ENCODE measurements around the gene EVC2.
"Not testable (repeated sequence)": the region's sequence is repeated elsewhere in the genome, so short reads cannot be mapped to it uniquely, and the experiment has no call there.

EVC2 gene

GRCh38 chr4:5750052-5750945, 41.9 kb upstream of the EVC2 start:
- H3K4me1 Mint-ChIP-seq (ENCODE audit: low read depth) = no peaks in the 10 kb centered on the region
- H3K4me3 Mint-ChIP-seq = no peak overlapping the region
- H3K27me3 Mint-ChIP-seq = peaks cover 2% of the 10 kb centered on the region
- H3K9me3 Mint-ChIP-seq (ENCODE audit: low read depth) = no peaks in the 10 kb centered on the region
- H3K36me3 Mint-ChIP-seq = no peaks in the 10 kb centered on the region
- H3K27ac Mint-ChIP-seq = no peak overlapping the region

GRCh38 chr4:5749568-5749967, 41.2 kb upstream of the EVC2 start:
- H3K27me3 Mint-ChIP-seq = peaks cover 2% of the 10 kb centered on the region
- no peaks in the 10 kb centered on the region for H3K9me3 Mint-ChIP-seq (ENCODE audit: low read depth)
- H3K4me1 Mint-ChIP-seq (ENCODE audit: low read depth) = no peaks in the 10 kb centered on the region
- no peak overlapping the region for H3K27ac Mint-ChIP-seq
- H3K36me3 Mint-ChIP-seq = no peaks in the 10 kb centered on the region
- H3K4me3 Mint-ChIP-seq = no peak overlapping the region

- H3K4me3 Mint-ChIP-seq = no peak overlapping the region
- no peaks in the 10 kb centered on the region for H3K4me1 Mint-ChIP-seq (ENCODE audit: low read depth)
- no peaks in the 10 kb centered on the region for H3K36me3 Mint-ChIP-seq
- H3K27ac Mint-ChIP-seq = no peak overlapping the region
- H3K27me3 Mint-ChIP-seq = no peaks in the 10 kb centered on the region
- no peaks in the 10 kb centered on the region for H3K9me3 Mint-ChIP-seq (ENCODE audit: low read depth)
Measured at GRCh38 chr4:5747738-5748375, 39.5 kb upstream of the EVC2 start.

- Mint-ChIP-seq H3K36me3 (no peaks in the 10 kb centered on the region), H3K4me3 (no peak overlapping the region), H3K4me1 (ENCODE audit: low read depth) (no peaks in the 10 kb centered on the region), H3K27ac (no peak overlapping the region), H3K27me3 (no peaks in the 10 kb centered on the region), H3K9me3 (ENCODE audit: low read depth) (no peaks in the 10 kb centered on the region)
Measured at GRCh38 chr4:5746829-5747737, 38.7 kb upstream of the EVC2 start.

GRCh38 chr4:5746250-5746649, 37.9 kb upstream of the EVC2 start:
- H3K27me3 Mint-ChIP-seq = no peaks in the 10 kb centered on the region
- H3K36me3 Mint-ChIP-seq = no peaks in the 10 kb centered on the region
- H3K27ac Mint-ChIP-seq = no peak overlapping the region
- H3K9me3 Mint-ChIP-seq (ENCODE audit: low read depth) = no peaks in the 10 kb centered on the region
- no peaks in the 10 kb centered on the region for H3K4me1 Mint-ChIP-seq (ENCODE audit: low read depth)
- H3K4me3 Mint-ChIP-seq = no peak overlapping the region

GRCh38 chr4:5742968-5743367, 34.6 kb upstream of the EVC2 start:
- no peaks in the 10 kb centered on the region for H3K9me3 Mint-ChIP-seq (ENCODE audit: low read depth)
- no peak overlapping the region for H3K27ac Mint-ChIP-seq
- no peak overlapping the region for H3K4me3 Mint-ChIP-seq
- H3K4me1 Mint-ChIP-seq (ENCODE audit: low read depth) = no peaks in the 10 kb centered on the region
- H3K36me3 Mint-ChIP-seq = no peaks in the 10 kb centered on the region
- no peaks in the 10 kb centered on the region for H3K27me3 Mint-ChIP-seq

- Mint-ChIP-seq H3K9me3 (ENCODE audit: low read depth) (no peaks in the 10 kb centered on the region), H3K36me3 (no peaks in the 10 kb centered on the region), H3K27ac (no peak overlapping the region), H3K4me1 (ENCODE audit: low read depth) (no peaks in the 10 kb centered on the region), H3K27me3 (no peaks in the 10 kb centered on the region), H3K4me3 (no peak overlapping the region)
Measured at GRCh38 chr4:5742388-5742787, 34.0 kb upstream of the EVC2 start.

GRCh38 chr4:5738061-5738460, 29.7 kb upstream of the EVC2 start:
- Mint-ChIP-seq H3K4me3 (no peak overlapping the region), H3K27me3 (peaks cover under 1% of the 10 kb centered on the region), H3K36me3 (no peaks in the 10 kb centered on the region), H3K4me1 (ENCODE audit: low read depth) (no peaks in the 10 kb centered on the region), H3K27ac (no peak overlapping the region), H3K9me3 (ENCODE audit: low read depth) (no peaks in the 10 kb centered on the region)

GRCh38 chr4:5735463-5735862, 27.1 kb upstream of the EVC2 start:
- H3K27ac Mint-ChIP-seq = no peak overlapping the region
- H3K36me3 Mint-ChIP-seq = no peaks in the 10 kb centered on the region
- H3K4me3 Mint-ChIP-seq = no peak overlapping the region
- no peaks in the 10 kb centered on the region for H3K9me3 Mint-ChIP-seq (ENCODE audit: low read depth)
- H3K27me3 Mint-ChIP-seq = peaks cover 2% of the 10 kb centered on the region
- no peaks in the 10 kb centered on the region for H3K4me1 Mint-ChIP-seq (ENCODE audit: low read depth)

- Mint-ChIP-seq H3K27ac (no peak overlapping the region), H3K36me3 (no peaks in the 10 kb centered on the region), H3K4me1 (ENCODE audit: low read depth) (no peaks in the 10 kb centered on the region), H3K9me3 (ENCODE audit: low read depth) (no peaks in the 10 kb centered on the region), H3K4me3 (no peak overlapping the region), H3K27me3 (peaks cover 2% of the 10 kb centered on the region)
Measured at GRCh38 chr4:5734853-5735252, 26.5 kb upstream of the EVC2 start.

- no peaks in the 10 kb centered on the region for H3K9me3 Mint-ChIP-seq (ENCODE audit: low read depth)
- H3K27ac Mint-ChIP-seq = no peak overlapping the region
- H3K4me3 Mint-ChIP-seq = no peak overlapping the region
- H3K27me3 Mint-ChIP-seq = peaks cover 2% of the 10 kb centered on the region
- no peaks in the 10 kb centered on the region for H3K36me3 Mint-ChIP-seq
- no peaks in the 10 kb centered on the region for H3K4me1 Mint-ChIP-seq (ENCODE audit: low read depth)
Measured at GRCh38 chr4:5732158-5732557, 23.8 kb upstream of the EVC2 start.

GRCh38 chr4:5730993-5731990, 22.9 kb upstream of the EVC2 start:
- Mint-ChIP-seq H3K9me3 (ENCODE audit: low read depth) (no peaks in the 10 kb centered on the region), H3K27me3 (peaks cover 2% of the 10 kb centered on the region), H3K27ac (no peak overlapping the region), H3K36me3 (no peaks in the 10 kb centered on the region), H3K4me1 (ENCODE audit: low read depth) (no peaks in the 10 kb centered on the region), H3K4me3 (no peak overlapping the region)

GRCh38 chr4:5730436-5730835, 22.1 kb upstream of the EVC2 start:
- Mint-ChIP-seq H3K36me3 (no peaks in the 10 kb centered on the region), H3K4me3 (no peak overlapping the region), H3K9me3 (ENCODE audit: low read depth) (no peaks in the 10 kb centered on the region), H3K27ac (no peak overlapping the region), H3K4me1 (ENCODE audit: low read depth) (no peaks in the 10 kb centered on the region), H3K27me3 (peaks cover 2% of the 10 kb centered on the region)

- H3K9me3 Mint-ChIP-seq (ENCODE audit: low read depth); H3K36me3 Mint-ChIP-seq; H3K4me3 Mint-ChIP-seq; H3K4me1 Mint-ChIP-seq (ENCODE audit: low read depth); H3K27ac Mint-ChIP-seq; H3K27me3 Mint-ChIP-seq: not testable (repeated sequence)
Measured at GRCh38 chr4:5728412-5728811, 20.1 kb upstream of the EVC2 start.

Measured in activated naive CD8-positive, alpha-beta T cell (primary cell).